ENCODE data around the gene ARMC3.

The ARMC3 gene

GRCh38 chr10:22993314-22993713 lies 65.5 kb downstream of the ARMC3 start:
- no peak for DNase-seq

- no peak for DNase-seq
Observed at GRCh38 chr10:22997096-22997495, 69.2 kb downstream of the ARMC3 start.

- DNase-seq = no peak
Observed at GRCh38 chr10:22998091-22998490, 70.2 kb downstream of the ARMC3 start.

GRCh38 chr10:22999942-23000341 lies 72.1 kb downstream of the ARMC3 start:
- no peak for DNase-seq

- DNase-seq = no peak
Observed at GRCh38 chr10:23001901-23002516, 74.2 kb downstream of the ARMC3 start.

- no peak for DNase-seq
Observed at GRCh38 chr10:23005150-23005549, 77.3 kb downstream of the ARMC3 start.

GRCh38 chr10:23013581-23014335 lies 85.9 kb downstream of the ARMC3 start:
- no peak for DNase-seq

- no peak for DNase-seq
Observed at GRCh38 chr10:23015021-23015707, 87.3 kb downstream of the ARMC3 start.

- no peak for DNase-seq
Observed at GRCh38 chr10:23016636-23017035, 88.8 kb downstream of the ARMC3 start.

GRCh38 chr10:23019633-23020032 lies 91.8 kb downstream of the ARMC3 start:
- no peak for DNase-seq

- no peak for DNase-seq
Observed at GRCh38 chr10:23021430-23021829, 93.6 kb downstream of the ARMC3 start.

GRCh38 chr10:23024002-23024401 lies 96.1 kb downstream of the ARMC3 start:
- no peak for DNase-seq

- no peak for DNase-seq
Observed at GRCh38 chr10:23031318-23031717, 103.5 kb downstream of the ARMC3 start.

GRCh38 chr10:23034790-23035189 lies 106.9 kb downstream of the ARMC3 start:
- no peak for DNase-seq

GRCh38 chr10:23035569-23035968 lies 107.7 kb downstream of the ARMC3 start:
- no peak for DNase-seq

GRCh38 chr10:23037152-23037551 lies 109.3 kb downstream of the ARMC3 start:
- no peak for DNase-seq

GRCh38 chr10:23037561-23037960 lies 109.7 kb downstream of the ARMC3 start:
- no peak for DNase-seq

GRCh38 chr10:23038172-23038571 lies 110.3 kb downstream of the ARMC3 start:
- DNase-seq = no peak

- DNase-seq = no peak
Observed at GRCh38 chr10:23040002-23040401, 112.1 kb downstream of the ARMC3 start.

GRCh38 chr10:23046027-23046426 lies 118.2 kb downstream of the ARMC3 start:
- no peak for DNase-seq

- no peak for DNase-seq
Observed at GRCh38 chr10:23047201-23048050, 119.6 kb downstream of the ARMC3 start.

- no peak for DNase-seq
Observed at GRCh38 chr10:23048191-23048590, 120.3 kb downstream of the ARMC3 start.

GRCh38 chr10:23051278-23051677 lies 123.4 kb downstream of the ARMC3 start:
- DNase-seq = no peak

All from bone marrow (tissue), 2 donors.